IPS-NIHi11 (cell line): ENCODE data around the gene ENTPD6.

ENCODE experiments used
- DNase-seq: peaks from one replicate; pipeline ENCODE4 v3.0.0; 2012; ENCODE audit warnings: mixed read lengths, low spot score

ENTPD6 gene

GRCh38 chr20:25188218-25188617 is 7.3 kb upstream of the ENTPD6 start:
- no peak for DNase-seq

- no peak for DNase-seq
Observed at GRCh38 chr20:25191051-25191450, 4.5 kb upstream of the ENTPD6 start.

GRCh38 chr20:25191689-25192088 is 3.8 kb upstream of the ENTPD6 start:
- DNase-seq = no peak

GRCh38 chr20:25193843-25194242 is 1.7 kb upstream of the ENTPD6 start:
- no peak for DNase-seq

- no peak for DNase-seq
Observed at GRCh38 chr20:25194333-25194972, 1.1 kb upstream of the ENTPD6 start.

- peak; percentile 60 for DNase-seq
Observed at GRCh38 chr20:25195962-25196785, 662 bp downstream of the ENTPD6 start.

- DNase-seq = no peak
Observed at GRCh38 chr20:25196786-25197120, 1.2 kb downstream of the ENTPD6 start.

- DNase-seq = no peak
Observed at GRCh38 chr20:25197183-25197869, 1.8 kb downstream of the ENTPD6 start.

GRCh38 chr20:25197870-25198190 is 2.3 kb downstream of the ENTPD6 start:
- DNase-seq = no peak

GRCh38 chr20:25198663-25199383 is 3.3 kb downstream of the ENTPD6 start:
- DNase-seq = no peak

GRCh38 chr20:25199473-25200260 is 4.2 kb downstream of the ENTPD6 start:
- no peak for DNase-seq

GRCh38 chr20:25203089-25203488 is 7.6 kb downstream of the ENTPD6 start:
- no peak for DNase-seq

- no peak for DNase-seq
Observed at GRCh38 chr20:25203871-25204320, 8.4 kb downstream of the ENTPD6 start.

GRCh38 chr20:25204550-25205276 is 9.2 kb downstream of the ENTPD6 start:
- DNase-seq = no peak

GRCh38 chr20:25205277-25206062 is 10.0 kb downstream of the ENTPD6 start:
- no peak for DNase-seq

- no peak for DNase-seq
Observed at GRCh38 chr20:25206063-25206403, 10.5 kb downstream of the ENTPD6 start.

- DNase-seq = no peak
Observed at GRCh38 chr20:25206548-25206947, 11.0 kb downstream of the ENTPD6 start.

GRCh38 chr20:25207149-25207959 is 11.8 kb downstream of the ENTPD6 start:
- no peak for DNase-seq

- DNase-seq = no peak
Observed at GRCh38 chr20:25207960-25208534, 12.5 kb downstream of the ENTPD6 start.
